Endothelial cell (in vitro differentiated cells): ENCODE measurements around the gene CACNG4. TPM values are rescaled to one million over a fixed set of nuclear protein-coding genes. Genes with fewer than 3 reads are reported as not detected.

ENCODE experiments used
- DNase-seq: peaks from one replicate; pipeline ENCODE4 v3.0.0; 2021; ENCODE audit warnings: low spot score
- H3K27ac Mint-ChIP-seq: one replicate; pipeline ENCODE4 v1.8.0; 2021; ENCODE audit warnings: mixed read lengths, inconsistent platforms; ENCODE audit not compliant: unreplicated experiment
- H3K27me3 Mint-ChIP-seq: one replicate; pipeline ENCODE4 v1.8.0; 2021; ENCODE audit warnings: mild to moderate bottlenecking, moderate library complexity, mixed read lengths, inconsistent platforms; ENCODE audit not compliant: unreplicated experiment
- H3K36me3 Mint-ChIP-seq: one replicate; pipeline ENCODE4 v1.8.0; 2021; ENCODE audit warnings: mild to moderate bottlenecking, low read depth, mixed read lengths, inconsistent platforms; ENCODE audit not compliant: unreplicated experiment
- H3K4me1 Mint-ChIP-seq: one replicate; pipeline ENCODE4 v1.8.0; 2021; ENCODE audit warnings: mild to moderate bottlenecking, mixed read lengths, inconsistent platforms; ENCODE audit not compliant: unreplicated experiment
- H3K4me3 Mint-ChIP-seq: one replicate; pipeline ENCODE4 v1.8.0; 2021; ENCODE audit warnings: mild to moderate bottlenecking, mixed read lengths, inconsistent platforms; ENCODE audit not compliant: unreplicated experiment
- H3K9me3 Mint-ChIP-seq: one replicate; pipeline ENCODE4 v1.8.0; 2021; ENCODE audit warnings: mixed read lengths, inconsistent platforms; ENCODE audit not compliant: unreplicated experiment
- total RNA-seq: library from RNA; stranded (reverse); fragmentation: NEBNext Ultra II Directional; extraction: Animal tissue kit (Norgen Biotek cat#: 25700); gene quantifications from one replicate; pipeline ENCODE4 v1.2.1, GENCODE V29; 2021; ENCODE audit not compliant: unreplicated experiment
- TF ChIP-seq, protein P1 (sequence below): fragments of 200-600 bp; sonication (generic); IDR thresholded peaks from one replicate; pipeline ENCODE4 v1.5.0; 2021; ENCODE audit warnings: antibody characterized with exemption; ENCODE audit not compliant: unreplicated experiment

CACNG4 gene
- total RNA-seq, 1 donor from 2014 or later: 0.33 TPM

DNA sequence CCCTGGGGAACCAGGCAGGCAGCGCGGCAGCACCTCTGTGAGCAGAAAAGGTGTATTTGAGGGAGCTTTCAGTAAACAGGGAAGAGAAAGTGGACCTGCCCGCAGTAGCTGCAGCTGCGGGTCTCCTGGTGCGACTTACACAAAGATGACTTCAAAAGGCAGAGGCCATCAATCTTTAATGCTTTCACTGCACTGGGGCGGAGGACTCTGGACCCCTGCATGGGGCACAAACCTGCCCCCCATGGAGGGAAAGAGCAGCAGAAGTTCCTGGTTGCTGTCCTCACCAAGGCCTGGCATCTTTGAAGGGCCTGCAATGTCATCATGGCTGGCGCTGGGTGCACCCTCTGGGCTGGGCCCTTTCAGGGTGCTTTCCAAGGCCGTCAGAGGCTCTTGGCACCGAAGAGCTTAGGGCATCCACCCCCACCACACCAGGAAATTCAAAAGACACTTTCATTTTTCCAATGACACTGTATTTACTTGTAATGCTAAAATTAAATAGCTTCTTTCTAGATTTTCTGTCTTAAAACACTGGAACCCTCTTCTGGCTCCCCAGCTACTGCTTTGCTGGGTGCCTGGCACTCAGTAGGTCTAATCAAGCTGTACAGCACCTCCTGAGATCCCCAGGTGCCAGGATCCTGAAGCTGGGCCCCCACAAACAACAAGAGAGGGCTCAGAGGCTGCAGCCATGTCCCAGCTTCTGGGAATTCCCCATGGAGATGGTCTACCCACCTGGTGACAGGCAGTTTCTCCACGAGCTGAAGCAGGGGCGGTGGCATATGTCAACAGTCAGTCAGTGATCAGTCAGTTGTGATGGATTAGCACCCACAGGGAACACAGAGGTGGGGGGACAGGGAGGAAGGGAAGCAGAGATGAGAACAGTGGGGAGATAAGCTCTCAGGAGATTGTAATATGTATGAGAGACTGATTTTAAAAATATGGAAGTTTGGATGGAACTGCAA is 77.7 kb downstream of the CACNG4 start:
- peaks cover 4% of the 10 kb centered on the region for H3K36me3 Mint-ChIP-seq
- no peak overlapping the region for H3K27ac Mint-ChIP-seq
- H3K9me3 Mint-ChIP-seq: no peaks in the 10 kb centered on the region
- H3K4me3 Mint-ChIP-seq: no peak overlapping the region
- H3K27me3 Mint-ChIP-seq: peaks cover 4% of the 10 kb centered on the region
- peaks cover 6% of the 10 kb centered on the region for H3K4me1 Mint-ChIP-seq
- TF ChIP-seq, protein P1, sequence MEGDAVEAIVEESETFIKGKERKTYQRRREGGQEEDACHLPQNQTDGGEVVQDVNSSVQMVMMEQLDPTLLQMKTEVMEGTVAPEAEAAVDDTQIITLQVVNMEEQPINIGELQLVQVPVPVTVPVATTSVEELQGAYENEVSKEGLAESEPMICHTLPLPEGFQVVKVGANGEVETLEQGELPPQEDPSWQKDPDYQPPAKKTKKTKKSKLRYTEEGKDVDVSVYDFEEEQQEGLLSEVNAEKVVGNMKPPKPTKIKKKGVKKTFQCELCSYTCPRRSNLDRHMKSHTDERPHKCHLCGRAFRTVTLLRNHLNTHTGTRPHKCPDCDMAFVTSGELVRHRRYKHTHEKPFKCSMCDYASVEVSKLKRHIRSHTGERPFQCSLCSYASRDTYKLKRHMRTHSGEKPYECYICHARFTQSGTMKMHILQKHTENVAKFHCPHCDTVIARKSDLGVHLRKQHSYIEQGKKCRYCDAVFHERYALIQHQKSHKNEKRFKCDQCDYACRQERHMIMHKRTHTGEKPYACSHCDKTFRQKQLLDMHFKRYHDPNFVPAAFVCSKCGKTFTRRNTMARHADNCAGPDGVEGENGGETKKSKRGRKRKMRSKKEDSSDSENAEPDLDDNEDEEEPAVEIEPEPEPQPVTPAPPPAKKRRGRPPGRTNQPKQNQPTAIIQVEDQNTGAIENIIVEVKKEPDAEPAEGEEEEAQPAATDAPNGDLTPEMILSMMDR: no peak
- DNase-seq: no peak

DNA sequence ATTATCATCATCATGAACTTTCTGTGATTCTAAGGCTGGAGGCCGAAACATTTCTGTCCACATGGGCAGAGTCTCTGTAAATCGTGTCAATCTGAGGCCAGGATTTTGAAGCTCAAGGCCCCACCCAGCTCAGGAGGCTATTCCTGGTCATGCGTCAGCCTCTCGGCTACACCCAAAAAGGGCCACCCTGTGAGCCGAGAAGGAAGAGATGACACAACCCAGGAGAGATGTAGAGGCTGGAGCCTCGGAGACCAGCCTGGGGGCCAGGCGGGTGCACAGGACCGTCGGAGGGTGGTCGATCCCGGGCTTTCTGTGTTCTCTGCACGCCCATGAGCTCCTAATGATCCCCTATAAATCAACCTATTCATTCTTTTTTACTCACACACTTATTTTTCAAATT is 78.8 kb downstream of the CACNG4 start:
- H3K36me3 Mint-ChIP-seq: peaks cover under 1% of the 10 kb centered on the region
- H3K4me1 Mint-ChIP-seq: peaks cover 2% of the 10 kb centered on the region
- H3K4me3 Mint-ChIP-seq: no peak overlapping the region
- H3K27ac Mint-ChIP-seq: no peak overlapping the region
- H3K27me3 Mint-ChIP-seq: peaks cover 3% of the 10 kb centered on the region
- TF ChIP-seq, protein P1: no peak
- no peaks in the 10 kb centered on the region for H3K9me3 Mint-ChIP-seq
- DNase-seq: no peak

DNA sequence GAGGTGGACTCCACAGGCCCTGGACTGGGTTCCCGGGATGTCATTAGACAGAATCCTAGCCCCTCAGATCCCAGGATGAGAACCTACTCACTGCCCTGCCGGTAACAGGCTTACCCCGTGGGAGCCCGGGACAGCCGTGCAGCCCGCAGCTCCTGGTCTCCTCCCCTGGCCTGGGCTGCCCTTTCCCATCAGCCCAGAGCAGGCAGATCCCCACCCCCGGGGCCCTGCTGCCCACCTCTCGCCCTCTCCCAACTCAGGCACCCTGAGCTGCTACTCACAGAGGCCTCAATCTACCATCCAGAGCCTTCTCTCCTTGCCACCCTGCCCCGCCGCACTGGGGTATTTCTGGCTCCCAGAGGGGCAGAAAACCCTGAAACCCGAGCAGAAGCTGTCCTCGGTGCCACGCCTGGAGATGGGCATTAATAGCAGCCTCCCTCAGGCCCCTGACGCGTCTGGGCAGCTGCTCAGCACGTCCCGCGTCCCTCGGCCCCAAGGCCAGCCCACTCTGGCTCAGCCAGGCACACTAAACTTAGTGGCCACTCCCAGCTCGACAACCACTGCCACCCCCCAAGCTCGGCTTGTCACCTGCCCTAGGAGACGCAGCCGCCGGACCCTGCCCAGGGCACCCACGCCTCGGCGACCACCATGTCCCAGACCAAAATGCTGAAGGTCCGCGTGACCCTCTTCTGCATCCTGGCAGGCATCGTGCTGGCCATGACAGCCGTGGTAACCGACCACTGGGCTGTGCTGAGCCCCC is 79.7 kb downstream of the CACNG4 start, which contains the start of gene CACNG1:
CACNG1 (plus strand) TSS at position 539 of the 757 bp plus-strand sequence; CDS start at position 646, 107 bp downstream.
- Mint-ChIP-seq H3K9me3 (peaks cover 7% of the 10 kb centered on the region), H3K36me3 (peaks cover 7% of the 10 kb centered on the region), H3K27me3 (no peaks in the 10 kb centered on the region), H3K4me3 (no peak within 1 kb of the TSS), H3K27ac (no peak within 1 kb of the TSS), H3K4me1 (peaks cover 2% of the 10 kb centered on the region)
- TF ChIP-seq, protein P1: no peak
- no peak for DNase-seq

DNA sequence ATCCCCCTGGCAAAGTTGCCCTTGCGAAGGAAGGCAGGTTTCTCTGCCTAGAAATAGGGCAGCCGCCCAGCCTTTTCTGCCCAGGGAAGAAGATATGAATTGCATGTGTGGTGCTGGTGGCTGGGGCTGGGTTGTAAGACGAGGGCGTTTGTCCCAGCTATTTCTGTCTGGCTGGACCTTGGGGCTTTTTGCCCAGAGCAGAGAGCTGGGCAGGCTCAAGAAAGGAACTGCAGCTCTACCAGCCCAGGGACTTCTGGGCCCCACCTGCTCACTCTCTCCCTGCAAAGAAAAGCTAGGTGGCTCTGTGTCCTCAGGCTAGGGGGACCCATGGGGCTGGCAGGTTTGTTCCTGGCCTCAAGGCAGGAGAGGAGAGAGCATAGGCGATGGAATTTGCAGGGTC is 80.4 kb downstream of the CACNG4 start:
- Mint-ChIP-seq H3K4me3 (no peak overlapping the region), H3K4me1 (peaks cover 2% of the 10 kb centered on the region), H3K36me3 (peaks cover 7% of the 10 kb centered on the region), H3K27ac (no peak overlapping the region), H3K9me3 (peaks cover 7% of the 10 kb centered on the region), H3K27me3 (no peaks in the 10 kb centered on the region)
- TF ChIP-seq, protein P1: no peak
- DNase-seq: no peak
